SKM-1 (cell line): Measurements from ENCODE around the gene MAD1L1.

Experiments
- DNase-seq: peaks from one replicate; lab custom pipeline; 2025; ENCODE audit not compliant: unreplicated experiment; lab: John Stamatoyannopoulos, UW

The MAD1L1 gene

GRCh38 chr7:2258661-2259365, 26.1 kb upstream of the MAD1L1 start:
- DNase-seq: no peak

DNA sequence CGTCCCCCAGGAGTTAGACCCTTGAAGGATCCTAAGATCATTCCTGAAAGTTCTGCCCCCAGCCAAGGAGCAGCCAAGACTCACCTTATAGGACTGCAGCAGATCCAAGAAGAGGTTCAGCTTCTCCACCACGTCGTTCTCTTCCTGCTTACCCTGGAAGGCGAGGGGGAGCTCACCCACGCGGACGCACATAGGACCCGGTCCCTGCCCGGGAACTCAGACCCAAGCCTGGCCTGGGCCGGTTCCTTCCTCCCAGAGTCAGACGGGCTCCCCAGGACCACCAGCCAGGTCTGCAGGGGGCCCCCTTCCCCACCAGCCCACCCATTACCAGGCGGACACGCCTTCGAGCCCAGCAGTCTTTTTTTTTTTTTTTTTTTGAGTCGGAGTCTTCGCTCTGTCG, 24.9 kb upstream of the MAD1L1 start:
- no peak for DNase-seq

- DNase-seq: no peak
These were observed 24.4 kb upstream of the MAD1L1 start for GRCh38 chr7:2257046-2257551.

- no peak for DNase-seq
These were observed 23.7 kb upstream of the MAD1L1 start for GRCh38 chr7:2256306-2257045.

GRCh38 chr7:2255145-2256139, 22.7 kb upstream of the MAD1L1 start:
- no peak for DNase-seq

- DNase-seq: no peak
These were observed 21.8 kb upstream of the MAD1L1 start for GRCh38 chr7:2254429-2255144.

- DNase-seq: no peak
These were observed 20.9 kb upstream of the MAD1L1 start for GRCh38 chr7:2253525-2254244.

- DNase-seq: no peak
These were observed 20.3 kb upstream of the MAD1L1 start for GRCh38 chr7:2253021-2253420.

- DNase-seq: no peak
These were observed 19.4 kb upstream of the MAD1L1 start for GRCh38 chr7:2251841-2252771.

GRCh38 chr7:2251381-2251780, 18.6 kb upstream of the MAD1L1 start:
- DNase-seq: no peak

GRCh38 chr7:2249744-2250323, 17.1 kb upstream of the MAD1L1 start:
- no peak for DNase-seq

DNA sequence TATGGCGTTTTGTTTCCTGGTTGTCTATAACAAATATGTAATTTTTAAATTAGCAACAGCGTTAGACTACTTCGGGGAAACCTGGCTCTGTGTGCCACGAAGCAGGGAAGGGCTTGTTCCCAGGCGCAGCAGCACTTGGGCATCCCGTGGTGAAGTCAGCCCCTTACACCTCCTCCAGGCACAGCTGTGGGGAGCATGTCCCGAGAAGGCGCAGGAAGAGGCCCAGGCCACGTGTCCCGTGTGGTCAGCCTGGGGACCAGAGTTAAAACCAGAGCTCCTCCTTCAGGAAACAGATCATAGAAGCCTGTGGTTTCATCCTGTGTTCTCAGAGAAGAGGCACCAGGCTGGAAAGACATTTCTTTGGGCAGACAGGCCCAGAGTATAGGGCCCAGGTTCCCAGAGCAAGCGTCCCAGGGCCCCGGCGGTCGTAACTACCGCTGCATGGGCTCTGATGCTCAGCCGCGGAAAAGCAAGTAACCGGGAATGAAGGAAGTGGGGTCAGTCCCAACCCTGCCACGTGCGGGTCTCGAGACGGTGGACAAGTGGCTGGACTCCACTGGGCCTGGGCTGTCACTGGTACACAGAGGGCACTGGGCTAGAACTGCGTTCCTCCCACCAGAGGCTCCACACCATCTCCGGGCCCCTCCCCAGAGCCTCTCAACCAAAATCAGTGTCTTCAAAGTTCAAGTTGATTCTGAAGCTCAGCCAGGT, 16.4 kb upstream of the MAD1L1 start:
- DNase-seq: peak; percentile 69

DNA sequence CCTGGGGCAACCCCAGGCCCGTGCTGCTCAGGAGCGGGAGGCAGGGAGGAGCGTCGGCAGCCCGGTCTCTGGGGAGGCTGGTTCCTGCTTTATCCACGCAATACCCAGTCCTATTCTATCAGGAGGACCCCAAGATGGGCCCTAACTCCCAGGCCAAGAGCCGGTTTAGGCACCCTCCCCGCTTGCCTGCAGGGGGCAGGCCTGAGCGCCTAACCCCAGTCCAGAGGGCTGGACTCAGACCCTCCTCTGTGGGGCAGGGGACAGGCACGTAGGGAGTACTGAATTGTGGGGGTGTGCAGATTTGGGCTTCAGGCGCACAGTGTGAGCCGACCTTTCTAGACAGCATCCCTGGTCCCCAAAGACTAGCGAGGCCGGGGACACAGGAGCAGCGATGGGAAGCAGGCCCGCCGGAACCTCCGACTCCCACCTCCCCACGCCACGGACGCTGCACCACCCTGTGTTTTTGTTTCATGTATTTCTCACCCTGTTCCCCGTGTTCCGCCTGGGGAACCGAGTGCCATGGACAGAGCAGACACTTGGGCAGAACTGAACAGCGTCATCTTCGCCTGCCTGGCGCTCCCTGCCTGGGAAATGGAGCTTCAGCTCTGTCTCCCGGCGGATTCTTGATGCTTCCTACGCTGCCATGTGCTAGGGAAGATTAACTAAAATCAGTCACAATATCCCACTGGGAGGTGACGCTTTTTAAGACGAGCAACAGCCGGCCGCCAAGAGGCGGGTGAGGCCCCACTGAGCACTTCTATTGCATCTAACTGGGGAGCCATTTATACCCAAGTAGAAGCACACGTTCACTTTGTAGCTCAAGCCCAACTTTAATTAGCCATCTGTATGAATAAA, 14.6 kb upstream of the MAD1L1 start:
- no peak for DNase-seq

DNA sequence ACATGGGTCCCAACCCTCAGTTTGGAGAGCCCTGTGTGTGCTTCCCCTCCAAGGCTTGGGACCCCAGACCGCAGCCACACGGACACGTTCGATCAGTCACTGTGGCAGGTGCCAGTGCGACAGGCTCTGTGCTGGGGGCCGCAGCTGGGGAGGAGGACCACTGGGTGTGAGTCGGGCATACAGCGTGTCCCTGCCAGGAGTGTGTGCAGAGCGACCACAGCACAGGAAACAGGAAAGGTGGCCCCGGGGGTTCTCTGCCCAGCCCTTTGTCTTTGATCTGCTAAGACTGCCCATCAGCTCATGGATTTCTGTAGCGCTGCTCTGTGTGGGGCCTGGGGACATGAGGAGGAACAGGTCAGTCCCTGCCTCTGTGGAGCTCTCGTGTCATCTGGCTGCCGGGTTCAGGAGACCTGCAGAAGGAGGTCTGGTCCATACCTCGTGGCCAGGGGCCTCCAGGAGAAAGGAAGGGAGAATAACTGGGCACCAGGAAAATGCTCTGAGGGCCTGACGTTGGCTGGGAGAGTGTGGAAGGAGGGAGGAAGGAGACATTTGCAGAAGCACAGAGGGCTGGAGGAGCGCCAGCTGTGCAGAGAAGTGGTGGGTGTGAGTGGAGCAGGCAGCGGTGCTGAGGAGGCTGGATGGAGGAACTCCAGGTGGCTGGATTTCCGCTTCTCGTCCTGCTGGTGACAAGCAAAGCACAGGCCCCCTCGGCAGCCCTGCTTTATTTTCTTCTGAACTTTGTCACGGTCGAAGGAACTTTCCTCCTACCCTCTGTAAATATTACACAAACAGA, 13.3 kb upstream of the MAD1L1 start:
- DNase-seq: no peak

DNA sequence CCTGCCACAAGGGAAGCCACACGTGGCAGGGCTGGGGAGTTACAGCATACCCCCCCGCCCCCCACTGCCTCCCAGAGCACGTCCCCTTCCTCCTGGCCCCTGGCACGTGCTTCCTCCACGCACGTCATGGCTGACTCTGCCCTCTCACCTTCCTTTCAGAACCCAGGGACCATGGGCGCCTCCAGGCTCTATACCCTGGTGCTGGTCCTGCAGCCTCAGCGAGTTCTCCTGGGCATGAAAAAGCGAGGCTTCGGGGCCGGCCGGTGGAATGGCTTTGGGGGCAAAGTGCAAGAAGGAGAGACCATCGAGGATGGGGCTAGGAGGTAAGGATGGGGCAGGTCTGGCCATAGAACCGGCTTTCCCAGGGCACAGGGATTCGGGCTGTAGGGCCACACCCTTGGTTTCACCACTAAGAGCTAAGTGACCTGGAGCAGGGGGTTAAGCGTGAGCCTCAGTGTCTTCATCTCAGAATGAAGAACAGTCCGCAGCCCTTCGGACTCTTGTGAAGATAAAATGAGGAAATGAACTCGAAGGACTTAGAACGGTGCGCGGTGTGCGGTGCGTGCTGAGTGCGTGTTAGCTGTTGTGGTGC, 11.8 kb upstream of the MAD1L1 start:
- no peak for DNase-seq

DNA sequence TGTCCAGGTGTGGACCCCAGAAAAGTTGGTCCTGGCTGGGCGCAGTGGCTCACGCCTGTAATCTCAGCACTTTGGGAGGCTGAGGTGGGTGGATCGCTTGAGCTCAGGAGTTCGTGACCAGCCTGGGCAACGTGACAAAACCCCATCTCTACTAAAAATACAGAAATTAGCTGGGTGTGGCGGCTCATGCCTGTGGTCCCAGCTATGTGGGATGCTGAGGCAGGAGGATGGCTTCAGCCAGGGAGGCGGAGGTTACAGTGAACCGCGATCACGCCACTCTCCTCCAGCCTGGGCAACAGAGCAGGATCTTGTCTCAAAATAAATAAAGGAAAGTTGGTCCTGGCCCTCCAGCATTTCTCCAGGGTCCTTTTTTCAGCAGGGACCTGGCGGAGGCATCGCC, 10.7 kb upstream of the MAD1L1 start:
- DNase-seq: no peak
